ENCODE measurements around the gene SELP. TPM values are rescaled to one million over a fixed set of nuclear protein-coding genes. Genes with fewer than 3 reads are reported as not detected.

The SELP gene
- total and polyA plus RNA-seq, 2 of the 13 experiments (the other 11 are each of a cell fraction or from before 2014, with no cell fraction given) = 0.11 TPM; not detected in 1

GRCh38 chr1:169585181-169585580 lies 44.7 kb downstream of the SELP start (continued):
- TF ChIP-seq FOXP4 (CRISPR knock-in tag; IDR thresholded peaks at IDR 0.05) (no peak), HNRNPL (IDR thresholded peaks at IDR 0.05; ENCODE audit: low read depth, low read length) (0 out of 2 replicates have a peak, but pooled peaks have one; percentile 18), NFIB (CRISPR knock-in tag; IDR thresholded peaks at IDR 0.05; ENCODE audit: borderline replicate concordance) (no peak), ELF4 (CRISPR knock-in tag; IDR thresholded peaks at IDR 0.05; ENCODE audit: borderline replicate concordance) (no peak), RBM39 (IDR thresholded peaks at IDR 0.05; ENCODE audit: low read depth, low read length, poor library complexity, severe bottlenecking) (no peak), ZNF331 (CRISPR knock-in tag; IDR thresholded peaks at IDR 0.05) (no peak), HES4 (CRISPR knock-in tag; IDR thresholded peaks at IDR 0.05; ENCODE audit: borderline replicate concordance) (no peak), ATF5 (CRISPR knock-in tag; IDR thresholded peaks at IDR 0.05; ENCODE audit: low read depth) (no peak)

- H3K9ac ChIP-seq (ENCODE audit: insufficient read depth, low read depth, low read length) = peak overlapping the region; percentile 98
- CTCF ChIA-PET (ENCODE audit: low intra/inter-chr PET ratio, low total read pairs) = no interaction called here
- 0% methylated on average over 4 of the region's 4 CpGs for WGBS (ENCODE audit: low lambda C conversion rate)
- peaks cover 62% of the 10 kb centered on the region for H3K79me2 ChIP-seq (ENCODE audit: insufficient read depth, low read length)
- peaks cover 5 to 14% of the 10 kb centered on the region in 2 experiments for H3K36me3 ChIP-seq (replicated peaks in 1 of 2; ENCODE audit: control insufficient read depth in 1 of 2, insufficient read depth in 2 of 2, low read length in 2 of 2)
- H2AFZ ChIP-seq (ENCODE audit: low read length) = no peak overlapping the region
- H3K4me3 ChIP-seq (replicated peaks in 1 of 3; ENCODE audit: insufficient read depth in 1 of 3, low read depth in 2 of 3, low read length in 3 of 3) = peak overlapping the region; percentile 84 to 98 (median 98); a peak in 5 of 6 replicates
- FAIRE-seq = peak; percentile 98
- in situ Hi-C loops (cut with HindIII; ENCODE audit: extremely low pct_ligation_motif_present, low pct_unique_long_range_greater_than_20kb) = no loop called here
- peaks cover 75% of the 10 kb centered on the region for H3K4me1 ChIP-seq (ENCODE audit: insufficient read depth, low read length)
- peak; percentile 89 for DNase-seq (ENCODE audit: low spot score)
- POLR2A ChIA-PET = interaction anchor here (0.8 to 2.2 kb wide), 6 partner anchors 8 to 19 kb away, joined by 3 to 28 read pairs (median 5); no protein-coding TSS in a partner anchor
- H3K27ac ChIP-seq (ENCODE audit: extremely low read length, insufficient read depth, low read length) = peak overlapping the region; percentile 95
- no peaks in the 10 kb centered on the region for H3K9me3 ChIP-seq (ENCODE audit: low read length)
- no TSS peak for BruUV-seq (replicated peaks)
- peak; percentile 69 for ATAC-seq
- H3K4me2 ChIP-seq (ENCODE audit: low read depth, low read length) = peak overlapping the region; percentile 98
- no peaks in the 10 kb centered on the region; a peak in 1 of 5 replicates for H3K27me3 ChIP-seq (ENCODE audit: control insufficient read depth in 1 of 2, insufficient read depth in 2 of 2, low read length in 2 of 2)
- H4K20me1 ChIP-seq (ENCODE audit: insufficient read depth, low read length) = no peaks in the 10 kb centered on the region
- intact Hi-C loops (cut with micrococcal nuclease; ENCODE audit: unreplicated experiment) = loop anchor here (5.0 kb wide), 2 partner anchors 117 to 308 kb away; partner anchors contain the start of gene SCYL3
- TF ChIP-seq ZMYM4 (CRISPR knock-in tag; IDR thresholded peaks at IDR 0.05) = 0 out of 2 replicates have a peak, but pooled peaks have one; percentile 64
- TF ChIP-seq ZNF496 (CRISPR knock-in tag; IDR thresholded peaks at IDR 0.05; ENCODE audit: insufficient replicate concordance) = no peak
- peak; percentile 89 for TF ChIP-seq FOXA3 (CRISPR knock-in tag; IDR thresholded peaks at IDR 0.05)
- peak; percentile 77; the same call in 1 of the 2 replicates for TF ChIP-seq FOXO1 (CRISPR knock-in tag; IDR thresholded peaks at IDR 0.05)
- TF ChIP-seq RXRB (CRISPR knock-in tag; IDR thresholded peaks at IDR 0.05; ENCODE audit: borderline replicate concordance) = peak; percentile 69; the same call in 1 of the 2 replicates
- TF ChIP-seq SALL1 (CRISPR knock-in tag; IDR thresholded peaks at IDR 0.05) = peak; percentile 49; the same call in 1 of the 2 replicates
- TF ChIP-seq TP53 (CRISPR knock-in tag; conservative IDR thresholded peaks at IDR 0.05) = peak; percentile 94
- peak; percentile 34 for TF ChIP-seq TBL1XR1 (IDR thresholded peaks at IDR 0.05; ENCODE audit: borderline replicate concordance, low read length, partially characterized antibody)
- no peak for TF ChIP-seq ZNF576 (CRISPR knock-in tag; IDR thresholded peaks at IDR 0.05)
- peak; percentile 56; the same call in 1 of the 2 replicates for TF ChIP-seq SMAD3 (CRISPR knock-in tag; IDR thresholded peaks at IDR 0.05)
Observed at GRCh38 chr1:169584483-169585144, 45.3 kb downstream of the SELP start.

All from HepG2 (cell line).